H1 (cell line): Measurements from ENCODE around the gene LCOR. TPM values are rescaled to one million over a fixed set of nuclear protein-coding genes. Genes with fewer than 3 reads are reported as not detected.

Experiments used
- CTCF ChIA-PET: fragments of 300-600 bp; sonication (Branson Sonifier 250); formaldehyde crosslinking; loops from one replicate; lab custom pipeline; 2021; ENCODE audit not compliant: partially characterized antibody; lab: Charles Lee
- POLR2A ChIA-PET: fragments of 300-600 bp; sonication (Branson Sonifier 250); formaldehyde crosslinking; loops from one replicate; lab custom pipeline; 2021; ENCODE audit warnings: inconsistent platforms; ENCODE audit not compliant: partially characterized antibody; lab: Charles Lee
- DNase-seq, 2 experiments: peaks; one replicate each; pipeline versions ENCODE4 v3.0.0 to v3.0.0-alpha.2; 2010 to 2022; ENCODE audit warnings: low spot score in 2 of 2, low read depth in 1 of 2, mixed read lengths in 1 of 2
- FAIRE-seq: peaks from 2 replicates; lab custom pipeline; 2011; peaks lifted over from hg19 to GRCh38; lab: Jason Lieb, UNC
- H2AFZ ChIP-seq: 2 replicates; pipeline ENCODE4 v1.8.1; 2012; ENCODE audit warnings: low read length, inconsistent platforms
- H2AK5ac ChIP-seq: 2 replicates; pipeline ENCODE4 v1.6.1; 2013; ENCODE audit warnings: low read depth, low read length
- H2BK120ac ChIP-seq: replicated peaks from 2 replicates; pipeline ENCODE3; 2013; ENCODE audit warnings: low read depth, low read length, inconsistent platforms
- H2BK12ac ChIP-seq: 2 replicates; pipeline ENCODE4 v1.6.1; 2013; ENCODE audit warnings: low read depth, low read length
- H2BK15ac ChIP-seq: 2 replicates; pipeline ENCODE4 v1.6.1; 2013; ENCODE audit warnings: low read length
- H2BK20ac ChIP-seq: 2 replicates; pipeline ENCODE4 v1.6.1; 2013; ENCODE audit warnings: low read length
- H2BK5ac ChIP-seq: 2 replicates; pipeline ENCODE4 v1.6.1; 2013; ENCODE audit warnings: low read depth, low read length
- H3K14ac ChIP-seq: 2 replicates; pipeline ENCODE4 v1.6.1; 2013; ENCODE audit warnings: inconsistent platforms; ENCODE audit not compliant: insufficient read length
- H3K18ac ChIP-seq: 2 replicates; pipeline ENCODE4 v1.6.1; 2013; ENCODE audit warnings: low read length; ENCODE audit errors: extremely low read depth
- H3K23ac ChIP-seq: 2 replicates; pipeline ENCODE4 v1.6.1; 2013; ENCODE audit warnings: inconsistent platforms; ENCODE audit not compliant: insufficient read length
- H3K23me2 ChIP-seq: 2 replicates; pipeline ENCODE4 v1.6.1; 2013; ENCODE audit warnings: low read depth, low read length
- H3K27ac ChIP-seq: 2 replicates; pipeline ENCODE4 v1.6.1; 2011; ENCODE audit warnings: low read depth, low read length, inconsistent platforms
- H3K27me3 ChIP-seq, 4 experiments: replicated peaks in 1 of 4; 1 replicate in 1 of 4; 2 replicates in 3 of 4; pipeline versions ENCODE4 v1.6.1 to v1.8.1; 2011 to 2013; ENCODE audit warnings: low read length in 3 of 4, mild to moderate bottlenecking in 3 of 4, inconsistent platforms in 2 of 4, mixed read lengths in 2 of 4, moderate library complexity in 1 of 4; ENCODE audit not compliant: control insufficient read depth in 3 of 4, insufficient read depth in 3 of 4; ENCODE audit errors: extremely low read depth in 1 of 4
- H3K36me3 ChIP-seq, 4 experiments: 2 replicates each; pipeline versions ENCODE4 v1.6.1 to v1.8.1; 2011 to 2013; ENCODE audit warnings: mild to moderate bottlenecking in 4 of 4, low read length in 3 of 4, moderate library complexity in 2 of 4, control low read depth in 1 of 4, inconsistent platforms in 1 of 4; ENCODE audit not compliant: insufficient read depth in 4 of 4, control insufficient read depth in 2 of 4
- H3K4ac ChIP-seq: replicated peaks from 2 replicates; pipeline ENCODE3; 2013; ENCODE audit warnings: low read length, low read depth, mixed read lengths, inconsistent platforms; ENCODE audit not compliant: insufficient read length
- H3K4me1 ChIP-seq, 4 experiments: replicated peaks in 1 of 4; 1 replicate in 1 of 4; 2 replicates in 3 of 4; pipeline versions ENCODE4 v1.6.1 to v1.8.1; 2011 to 2013; ENCODE audit warnings: low read length in 3 of 4, inconsistent platforms in 2 of 4, mixed read lengths in 1 of 4; ENCODE audit not compliant: insufficient read depth in 4 of 4, control insufficient read depth in 3 of 4
- H3K4me2 ChIP-seq, 2 experiments: 2 replicates each; pipeline versions ENCODE4 v1.6.1 to v1.8.1; 2011 to 2013; ENCODE audit warnings: low read depth in 2 of 2, low read length in 2 of 2, control low read depth in 1 of 2, inconsistent platforms in 1 of 2, mild to moderate bottlenecking in 1 of 2; ENCODE audit not compliant: insufficient read depth in 1 of 2
- H3K4me3 ChIP-seq, 4 experiments: fragments of 200-600, 300-600 bp in 1 of 4; sonication (generic), shearing (Covaris generic), sonication (Bioruptor Twin) in 1 of 4; 2 replicates each; pipeline versions ENCODE4 v1.5.1 to v1.8.1; 2011 to 2016; ENCODE audit warnings: low read length in 4 of 4, low read depth in 3 of 4, control low read depth in 2 of 4, inconsistent platforms in 2 of 4, mild to moderate bottlenecking in 2 of 4, mixed read lengths in 1 of 4, moderate library complexity in 1 of 4; ENCODE audit not compliant: insufficient read depth in 2 of 4; ENCODE audit errors: extremely low read depth in 1 of 4
- H3K56ac ChIP-seq: replicated peaks from 2 replicates; pipeline ENCODE3; 2013; ENCODE audit warnings: low read depth, mild to moderate bottlenecking, mixed read lengths, low read length, inconsistent platforms; ENCODE audit not compliant: insufficient read length
- H3K79me1 ChIP-seq: 2 replicates; pipeline ENCODE4 v1.6.1; 2013; ENCODE audit warnings: low read depth, low read length, control low read depth
- H3K79me2 ChIP-seq, 2 experiments: 2 replicates each; pipeline versions ENCODE4 v1.6.1 to v1.8.1; 2012 to 2013; ENCODE audit warnings: low read length in 2 of 2, mild to moderate bottlenecking in 2 of 2, inconsistent platforms in 1 of 2; ENCODE audit not compliant: insufficient read depth in 2 of 2, control insufficient read depth in 1 of 2
- H3K9ac ChIP-seq, 4 experiments: replicated peaks in 1 of 4; 1 replicate in 1 of 4; 2 replicates in 3 of 4; pipeline versions ENCODE4 v1.6.1 to v1.8.1; 2011 to 2013; ENCODE audit warnings: low read depth in 3 of 4, low read length in 3 of 4, control low read depth in 2 of 4, mild to moderate bottlenecking in 2 of 4, moderate library complexity in 2 of 4, inconsistent platforms in 1 of 4; ENCODE audit errors: extremely low read depth in 1 of 4
- H3K9me3 ChIP-seq, 2 experiments: 2 replicates each; pipeline versions ENCODE4 v1.6.1 to v1.8.1; 2012 to 2013; ENCODE audit warnings: mild to moderate bottlenecking in 2 of 2, moderate library complexity in 2 of 2, control low read depth in 1 of 2, inconsistent platforms in 1 of 2, low read depth in 1 of 2, low read length in 1 of 2, mixed read lengths in 1 of 2; ENCODE audit not compliant: insufficient read depth in 2 of 2
- H4K20me1 ChIP-seq, 2 experiments: replicated peaks in 1 of 2; 2 replicates each; pipeline versions ENCODE3 to v1.8.1; 2011 to 2013; ENCODE audit warnings: inconsistent platforms in 2 of 2, low read length in 2 of 2, mild to moderate bottlenecking in 1 of 2; ENCODE audit not compliant: insufficient read depth in 2 of 2, control insufficient read depth in 1 of 2
- H4K5ac ChIP-seq: 2 replicates; pipeline ENCODE4 v1.6.1; 2013; ENCODE audit warnings: low read length, low read depth, mixed read lengths, inconsistent platforms; ENCODE audit not compliant: insufficient read length
- H4K8ac ChIP-seq: 2 replicates; pipeline ENCODE4 v1.8.0; 2013; ENCODE audit warnings: mild to moderate bottlenecking, moderate library complexity, low read length, inconsistent platforms; ENCODE audit not compliant: insufficient read depth; ENCODE audit errors: extremely low read depth
- H4K91ac ChIP-seq: replicated peaks from 2 replicates; pipeline ENCODE3; 2013; ENCODE audit warnings: low read length, mixed read lengths, inconsistent platforms; ENCODE audit not compliant: insufficient read length
- GABPA ChIP-seq: IDR thresholded peaks from 2 replicates; pipeline ENCODE4 v1.6.1; 2011; ENCODE audit warnings: mild to moderate bottlenecking, low read length, moderate library complexity, borderline replicate concordance; ENCODE audit not compliant: insufficient read depth
- GTF2F1 ChIP-seq: IDR thresholded peaks from 2 replicates; pipeline ENCODE4 v1.6.1; 2012; ENCODE audit warnings: low read depth, low read length, improper control_type of control experiment, borderline replicate concordance
- NRF1 ChIP-seq: IDR thresholded peaks from 2 replicates; pipeline ENCODE4 v1.6.1; 2011; ENCODE audit warnings: mild to moderate bottlenecking, low read depth, low read length, improper control_type of control experiment
- POU5F1 ChIP-seq: IDR thresholded peaks from 2 replicates; pipeline ENCODE4 v1.6.1; 2011; ENCODE audit warnings: low read depth, mild to moderate bottlenecking, low read length, moderate library complexity
- WGBS, 2 experiments: shearing (Covaris generic) in 1 of 2; methylation state at CpG; one replicate each; pipeline versions ENCODE4 v1.1.6 to v1.1.7; 2013 to 2015; ENCODE audit warnings: low lambda C conversion rate in 2 of 2, mixed read lengths in 2 of 2, inconsistent platforms in 1 of 2, low coverage in 1 of 2, missing lambda C conversion rate in 1 of 2; ENCODE audit not compliant: insufficient replicate concordance in 2 of 2, insufficient coverage in 1 of 2, insufficient read length in 1 of 2; ENCODE audit errors: extremely low coverage in 1 of 2, missing lambda C conversion rate in 1 of 2; 5-methylcytosine and 5-hydroxymethylcytosine counted together
- polyA plus RNA-seq, 7 experiments: library from polyadenylated mRNA; depleted of rRNA in 3 of 7; stranded (reverse) in 5 of 7; unstranded in 2 of 7; fragments of >200 nt in 5 of 7; fragments of 200-250 nt in 2 of 7; gene quantifications; 1 replicate in 5 of 7; 2 replicates in 1 of 7; 4 replicates in 1 of 7; pipeline versions ENCODE4 v1.2.1 to v1.2.3, GENCODE V29; 2011 to 2013; ENCODE audit warnings: missing spikeins in 2 of 7, mixed read lengths in 2 of 7
- total RNA-seq: library from RNA; stranded (reverse); fragmentation: NEBNext Ultra II Directional; extraction: Animal tissue kit (Norgen Biotek cat#: 25700); gene quantifications from 2 replicates; pipeline ENCODE4 v1.2.1, GENCODE V29; 2021

Gene LCOR
- total and polyA plus RNA-seq, 2 of the 8 experiments (the other 6 are each of a cell fraction or from before 2014, with no cell fraction given), result 4.7 to 25.5 TPM

DNA sequence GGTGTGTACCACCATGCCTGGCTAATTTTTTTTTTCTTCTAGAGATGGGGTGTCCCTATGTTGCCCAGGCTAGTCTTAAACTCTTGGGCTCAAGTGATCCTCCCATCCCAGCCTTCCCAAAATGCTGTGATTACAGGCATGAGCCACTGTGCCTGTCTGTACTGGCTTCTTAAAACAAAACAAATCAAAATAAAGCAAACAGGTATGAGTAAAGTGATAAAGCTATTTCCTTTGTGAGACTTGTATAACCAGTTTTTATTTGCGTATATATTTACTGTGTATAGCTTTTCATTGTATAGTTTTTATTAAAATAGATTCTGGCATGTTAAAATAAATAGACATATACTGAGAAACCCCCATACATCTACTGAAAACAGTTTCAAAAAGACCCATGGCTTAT lies 14.3 kb downstream of the LCOR start:
- Histone ChIP-seq H3K4me1 (peaks cover 2 to 12% (median 8%) of the 10 kb centered on the region in 4 experiments; a peak in 4 of 7 replicates), H3K4me3 (no peak overlapping the region), H3K36me3 (no peaks in the 10 kb centered on the region), H3K4ac (no peak overlapping the region), H3K23ac (no peak overlapping the region), H2AK5ac (no peak overlapping the region), H3K9me3 (no peaks in the 10 kb centered on the region), H4K5ac (no peak overlapping the region), H2BK120ac (no peak overlapping the region), H3K18ac (no peak overlapping the region), H3K23me2 (no peaks in the 10 kb centered on the region; the same call in 1 of the 2 replicates), H4K8ac (no peak overlapping the region), H2BK5ac (no peak overlapping the region), H3K9ac (no peak overlapping the region), H2BK15ac (no peak overlapping the region), H2BK12ac (no peak overlapping the region), H3K27me3 (no peaks in the 10 kb centered on the region), H2BK20ac (no peak overlapping the region), H3K79me2 (peaks cover 21 to 93% of the 10 kb centered on the region in 2 experiments; a peak in 3 of 4 replicates), H3K27ac (no peak overlapping the region), H3K79me1 (peaks cover 10% of the 10 kb centered on the region), H3K56ac (no peak overlapping the region), H4K91ac (no peak overlapping the region)
- FAIRE-seq, result no peak
- 84% methylated on average over 1 of the region's 1 CpG; no CpG with 5 or more reads in 1 of the 2 experiments for WGBS, 2 experiments
- ChIA-PET CTCF (interaction anchor here (2.0 kb wide), 1 partner anchor 11 kb away, joined by 5 read pairs; no protein-coding TSS in a partner anchor), POLR2A (interaction anchor here (3.6 kb wide), 1 partner anchor 13 kb away, joined by 16 read pairs; the partner anchor contains the start of gene LCOR)
- no peak for DNase-seq
- TF ChIP-seq GABPA (no peak), NRF1 (no peak), POU5F1 (no peak), GTF2F1 (no peak)
- TF ChIP-seq, all 59 proteins: peak for 0
- no peak overlapping the region for H3K4me2 ChIP-seq
- H4K20me1 ChIP-seq, result peaks cover 0 to 8% of the 10 kb centered on the region in 2 experiments
- no peak overlapping the region for H3K14ac ChIP-seq
- H2AFZ ChIP-seq, result no peak overlapping the region
